B cell (primary cell): Measurements from ENCODE around the gene SRRM5.

Source experiments
- CTCF ChIP-seq: fragments of 200-600 bp; IDR thresholded peaks from one replicate; pipeline ENCODE4 v1.8.0; 2022; ENCODE audit warnings: antibody characterized with exemption, mild to moderate bottlenecking
- EZH2 ChIP-seq: IDR thresholded peaks from 2 replicates; pipeline ENCODE4 v1.6.1; 2012; ENCODE audit warnings: borderline replicate concordance, low read depth, mild to moderate bottlenecking, moderate library complexity, low read length; ENCODE audit not compliant: insufficient read depth, poor library complexity, severe bottlenecking

- no peak for TF ChIP-seq CTCF
- no peak for TF ChIP-seq EZH2
Measured at GRCh38 chr19:43569657-43570056, 42.2 kb upstream of the SRRM5 start.
